Measurements from ENCODE around the gene FGF12.

DNA sequence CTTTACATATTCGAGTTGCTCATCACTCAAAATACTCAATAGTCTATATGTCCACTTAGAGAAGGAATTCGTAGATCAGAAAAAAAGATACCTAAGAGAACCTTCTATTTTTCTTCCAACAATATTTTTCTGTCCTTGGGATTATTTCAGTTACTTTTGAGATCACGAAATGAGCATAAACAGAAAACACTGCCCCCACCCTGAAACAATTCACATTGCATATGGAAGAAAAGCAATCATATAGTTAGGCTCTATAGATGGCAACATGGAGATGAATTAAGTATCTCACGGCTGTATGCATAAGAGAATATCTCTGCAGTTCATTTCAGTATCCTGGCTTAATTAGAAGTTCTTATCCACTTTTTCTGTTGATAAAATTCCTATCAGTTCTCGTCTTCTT lies 391.1 kb downstream of the FGF12 start:
- TF ChIP-seq POLR2AphosphoS5 (IDR thresholded peaks at IDR 0.05; ENCODE audit: low read depth, low read length) (no peak), ZBTB8A (CRISPR knock-in tag; IDR thresholded peaks at IDR 0.05; ENCODE audit: borderline replicate concordance, low read depth) (no peak)

All from HepG2 (cell line).